H1 (cell line): Measurements from ENCODE around the gene PRRX2. TPM values are rescaled to one million over a fixed set of nuclear protein-coding genes. Genes with fewer than 3 reads are reported as not detected.

ENCODE experiments used
- CTCF ChIA-PET: fragments of 300-600 bp; sonication (Branson Sonifier 250); formaldehyde crosslinking; loops from one replicate; lab custom pipeline; 2021; ENCODE audit not compliant: partially characterized antibody; lab: Charles Lee
- POLR2A ChIA-PET: fragments of 300-600 bp; sonication (Branson Sonifier 250); formaldehyde crosslinking; loops from one replicate; lab custom pipeline; 2021; ENCODE audit warnings: inconsistent platforms; ENCODE audit not compliant: partially characterized antibody; lab: Charles Lee
- DNase-seq, 2 experiments: peaks; one replicate each; pipeline versions ENCODE4 v3.0.0 to v3.0.0-alpha.2; 2010 to 2022; ENCODE audit warnings: low spot score in 2 of 2, low read depth in 1 of 2, mixed read lengths in 1 of 2
- FAIRE-seq: peaks from 2 replicates; lab custom pipeline; 2011; peaks lifted over from hg19 to GRCh38; lab: Jason Lieb, UNC
- H2AFZ ChIP-seq: 2 replicates; pipeline ENCODE4 v1.8.1; 2012; ENCODE audit warnings: low read length, inconsistent platforms
- H2AK5ac ChIP-seq: 2 replicates; pipeline ENCODE4 v1.6.1; 2013; ENCODE audit warnings: low read depth, low read length
- H2BK120ac ChIP-seq: replicated peaks from 2 replicates; pipeline ENCODE3; 2013; ENCODE audit warnings: low read depth, low read length, inconsistent platforms
- H2BK12ac ChIP-seq: 2 replicates; pipeline ENCODE4 v1.6.1; 2013; ENCODE audit warnings: low read depth, low read length
- H2BK15ac ChIP-seq: 2 replicates; pipeline ENCODE4 v1.6.1; 2013; ENCODE audit warnings: low read length
- H2BK20ac ChIP-seq: 2 replicates; pipeline ENCODE4 v1.6.1; 2013; ENCODE audit warnings: low read length
- H2BK5ac ChIP-seq: 2 replicates; pipeline ENCODE4 v1.6.1; 2013; ENCODE audit warnings: low read depth, low read length
- H3K14ac ChIP-seq: 2 replicates; pipeline ENCODE4 v1.6.1; 2013; ENCODE audit warnings: inconsistent platforms; ENCODE audit not compliant: insufficient read length
- H3K18ac ChIP-seq: 2 replicates; pipeline ENCODE4 v1.6.1; 2013; ENCODE audit warnings: low read length; ENCODE audit errors: extremely low read depth
- H3K23ac ChIP-seq: 2 replicates; pipeline ENCODE4 v1.6.1; 2013; ENCODE audit warnings: inconsistent platforms; ENCODE audit not compliant: insufficient read length
- H3K23me2 ChIP-seq: 2 replicates; pipeline ENCODE4 v1.6.1; 2013; ENCODE audit warnings: low read depth, low read length
- H3K27ac ChIP-seq: 2 replicates; pipeline ENCODE4 v1.6.1; 2011; ENCODE audit warnings: low read depth, low read length, inconsistent platforms
- H3K27me3 ChIP-seq, 4 experiments: replicated peaks in 1 of 4; 1 replicate in 1 of 4; 2 replicates in 3 of 4; pipeline versions ENCODE4 v1.6.1 to v1.8.1; 2011 to 2013; ENCODE audit warnings: low read length in 3 of 4, mild to moderate bottlenecking in 3 of 4, inconsistent platforms in 2 of 4, mixed read lengths in 2 of 4, moderate library complexity in 1 of 4; ENCODE audit not compliant: control insufficient read depth in 3 of 4, insufficient read depth in 3 of 4; ENCODE audit errors: extremely low read depth in 1 of 4
- H3K36me3 ChIP-seq, 4 experiments: 2 replicates each; pipeline versions ENCODE4 v1.6.1 to v1.8.1; 2011 to 2013; ENCODE audit warnings: mild to moderate bottlenecking in 4 of 4, low read length in 3 of 4, moderate library complexity in 2 of 4, control low read depth in 1 of 4, inconsistent platforms in 1 of 4; ENCODE audit not compliant: insufficient read depth in 4 of 4, control insufficient read depth in 2 of 4
- H3K4ac ChIP-seq: replicated peaks from 2 replicates; pipeline ENCODE3; 2013; ENCODE audit warnings: low read length, low read depth, mixed read lengths, inconsistent platforms; ENCODE audit not compliant: insufficient read length
- H3K4me1 ChIP-seq, 4 experiments: replicated peaks in 1 of 4; 1 replicate in 1 of 4; 2 replicates in 3 of 4; pipeline versions ENCODE4 v1.6.1 to v1.8.1; 2011 to 2013; ENCODE audit warnings: low read length in 3 of 4, inconsistent platforms in 2 of 4, mixed read lengths in 1 of 4; ENCODE audit not compliant: insufficient read depth in 4 of 4, control insufficient read depth in 3 of 4
- H3K4me2 ChIP-seq, 2 experiments: 2 replicates each; pipeline versions ENCODE4 v1.6.1 to v1.8.1; 2011 to 2013; ENCODE audit warnings: low read depth in 2 of 2, low read length in 2 of 2, control low read depth in 1 of 2, inconsistent platforms in 1 of 2, mild to moderate bottlenecking in 1 of 2; ENCODE audit not compliant: insufficient read depth in 1 of 2
- H3K4me3 ChIP-seq, 4 experiments: fragments of 200-600, 300-600 bp in 1 of 4; sonication (generic), shearing (Covaris generic), sonication (Bioruptor Twin) in 1 of 4; 2 replicates each; pipeline versions ENCODE4 v1.5.1 to v1.8.1; 2011 to 2016; ENCODE audit warnings: low read length in 4 of 4, low read depth in 3 of 4, control low read depth in 2 of 4, inconsistent platforms in 2 of 4, mild to moderate bottlenecking in 2 of 4, mixed read lengths in 1 of 4, moderate library complexity in 1 of 4; ENCODE audit not compliant: insufficient read depth in 2 of 4; ENCODE audit errors: extremely low read depth in 1 of 4
- H3K56ac ChIP-seq: replicated peaks from 2 replicates; pipeline ENCODE3; 2013; ENCODE audit warnings: low read depth, mild to moderate bottlenecking, mixed read lengths, low read length, inconsistent platforms; ENCODE audit not compliant: insufficient read length
- H3K79me1 ChIP-seq: 2 replicates; pipeline ENCODE4 v1.6.1; 2013; ENCODE audit warnings: low read depth, low read length, control low read depth
- H3K79me2 ChIP-seq, 2 experiments: 2 replicates each; pipeline versions ENCODE4 v1.6.1 to v1.8.1; 2012 to 2013; ENCODE audit warnings: low read length in 2 of 2, mild to moderate bottlenecking in 2 of 2, inconsistent platforms in 1 of 2; ENCODE audit not compliant: insufficient read depth in 2 of 2, control insufficient read depth in 1 of 2
- H3K9ac ChIP-seq, 4 experiments: replicated peaks in 1 of 4; 1 replicate in 1 of 4; 2 replicates in 3 of 4; pipeline versions ENCODE4 v1.6.1 to v1.8.1; 2011 to 2013; ENCODE audit warnings: low read depth in 3 of 4, low read length in 3 of 4, control low read depth in 2 of 4, mild to moderate bottlenecking in 2 of 4, moderate library complexity in 2 of 4, inconsistent platforms in 1 of 4; ENCODE audit errors: extremely low read depth in 1 of 4
- H3K9me3 ChIP-seq, 2 experiments: 2 replicates each; pipeline versions ENCODE4 v1.6.1 to v1.8.1; 2012 to 2013; ENCODE audit warnings: mild to moderate bottlenecking in 2 of 2, moderate library complexity in 2 of 2, control low read depth in 1 of 2, inconsistent platforms in 1 of 2, low read depth in 1 of 2, low read length in 1 of 2, mixed read lengths in 1 of 2; ENCODE audit not compliant: insufficient read depth in 2 of 2
- H4K20me1 ChIP-seq, 2 experiments: replicated peaks in 1 of 2; 2 replicates each; pipeline versions ENCODE3 to v1.8.1; 2011 to 2013; ENCODE audit warnings: inconsistent platforms in 2 of 2, low read length in 2 of 2, mild to moderate bottlenecking in 1 of 2; ENCODE audit not compliant: insufficient read depth in 2 of 2, control insufficient read depth in 1 of 2
- H4K5ac ChIP-seq: 2 replicates; pipeline ENCODE4 v1.6.1; 2013; ENCODE audit warnings: low read length, low read depth, mixed read lengths, inconsistent platforms; ENCODE audit not compliant: insufficient read length
- H4K8ac ChIP-seq: 2 replicates; pipeline ENCODE4 v1.8.0; 2013; ENCODE audit warnings: mild to moderate bottlenecking, moderate library complexity, low read length, inconsistent platforms; ENCODE audit not compliant: insufficient read depth; ENCODE audit errors: extremely low read depth
- H4K91ac ChIP-seq: replicated peaks from 2 replicates; pipeline ENCODE3; 2013; ENCODE audit warnings: low read length, mixed read lengths, inconsistent platforms; ENCODE audit not compliant: insufficient read length
- BACH1 ChIP-seq: IDR thresholded peaks from 2 replicates; pipeline ENCODE4 v1.6.1; 2012; ENCODE audit warnings: low read length, improper control_type of control experiment
- GTF2F1 ChIP-seq: IDR thresholded peaks from 2 replicates; pipeline ENCODE4 v1.6.1; 2012; ENCODE audit warnings: low read depth, low read length, improper control_type of control experiment, borderline replicate concordance
- HDAC2 ChIP-seq, 2 experiments: fragments of 300-600 bp in 1 of 2; sonication (generic) in 1 of 2; IDR thresholded peaks; 2 replicates each; pipeline ENCODE4 v1.6.1; 2011 to 2012; ENCODE audit warnings: low read depth in 2 of 2, low read length in 2 of 2, mild to moderate bottlenecking in 2 of 2, moderate library complexity in 2 of 2, borderline replicate concordance in 1 of 2, inconsistent platforms in 1 of 2
- HDAC6 ChIP-seq: IDR thresholded peaks from one replicate; pipeline ENCODE4 v1.7.1; 2012; ENCODE audit warnings: low read depth, mild to moderate bottlenecking, inconsistent platforms, low read length, moderate library complexity
- JUN ChIP-seq: IDR thresholded peaks from 2 replicates; pipeline ENCODE4 v1.6.1; 2011; ENCODE audit warnings: low read depth, mild to moderate bottlenecking, improper control_type of control experiment, low read length
- KDM5A ChIP-seq: fragments of 200-600 bp; IDR thresholded peaks from 2 replicates; pipeline ENCODE4 v1.7.1; 2012; ENCODE audit warnings: mild to moderate bottlenecking, low read length, inconsistent platforms, mixed read lengths
- POLR2A ChIP-seq, 2 experiments: IDR thresholded peaks; 1 replicate in 1 of 2; 2 replicates in 1 of 2; pipeline ENCODE4 v1.6.1; 2011; ENCODE audit warnings: low read depth in 2 of 2, low read length in 2 of 2, mild to moderate bottlenecking in 2 of 2; ENCODE audit errors: control extremely low read depth in 1 of 2
- POLR2AphosphoS5 ChIP-seq: IDR thresholded peaks from 2 replicates; pipeline ENCODE4 v1.6.1; 2011; ENCODE audit warnings: low read depth, low read length
- RAD21 ChIP-seq, 2 experiments: IDR thresholded peaks in 1 of 2; conservative IDR thresholded peaks in 1 of 2; 2 replicates each; pipeline ENCODE4 v1.6.1; 2011; ENCODE audit warnings: low read depth in 2 of 2, low read length in 2 of 2, improper control_type of control experiment in 1 of 2, inconsistent platforms in 1 of 2, mild to moderate bottlenecking in 1 of 2, moderate library complexity in 1 of 2
- RNF2 ChIP-seq: fragments of 200-900, 300-1000 bp; sonication (generic); IDR thresholded peaks from 2 replicates; pipeline ENCODE4 v1.7.1; 2016; ENCODE audit warnings: borderline replicate concordance, low read depth, mild to moderate bottlenecking, antibody characterized with exemption, low read length; ENCODE audit not compliant: poor library complexity, severe bottlenecking; ENCODE audit errors: missing control alignments
- SIRT6 ChIP-seq: IDR thresholded peaks from one replicate; pipeline ENCODE4 v1.7.1; 2012; ENCODE audit warnings: low read length, inconsistent platforms
- WGBS, 2 experiments: shearing (Covaris generic) in 1 of 2; methylation state at CpG; one replicate each; pipeline versions ENCODE4 v1.1.6 to v1.1.7; 2013 to 2015; ENCODE audit warnings: low lambda C conversion rate in 2 of 2, mixed read lengths in 2 of 2, inconsistent platforms in 1 of 2, low coverage in 1 of 2, missing lambda C conversion rate in 1 of 2; ENCODE audit not compliant: insufficient replicate concordance in 2 of 2, insufficient coverage in 1 of 2, insufficient read length in 1 of 2; ENCODE audit errors: extremely low coverage in 1 of 2, missing lambda C conversion rate in 1 of 2; 5-methylcytosine and 5-hydroxymethylcytosine counted together
- polyA plus RNA-seq, 7 experiments: library from polyadenylated mRNA; depleted of rRNA in 3 of 7; stranded (reverse) in 5 of 7; unstranded in 2 of 7; fragments of >200 nt in 5 of 7; fragments of 200-250 nt in 2 of 7; gene quantifications; 1 replicate in 5 of 7; 2 replicates in 1 of 7; 4 replicates in 1 of 7; pipeline versions ENCODE4 v1.2.1 to v1.2.3, GENCODE V29; 2011 to 2013; ENCODE audit warnings: missing spikeins in 2 of 7, mixed read lengths in 2 of 7
- total RNA-seq: library from RNA; stranded (reverse); fragmentation: NEBNext Ultra II Directional; extraction: Animal tissue kit (Norgen Biotek cat#: 25700); gene quantifications from 2 replicates; pipeline ENCODE4 v1.2.1, GENCODE V29; 2021
- TF ChIP-seq, protein P1 (sequence below): IDR thresholded peaks from 2 replicates; pipeline ENCODE4 v1.6.1; 2012; ENCODE audit warnings: inconsistent platforms

The PRRX2 gene
- total and polyA plus RNA-seq, 2 of the 8 experiments (the other 6 are each of a cell fraction or from before 2014, with no cell fraction given): 5.8 to 9.2 TPM

GRCh38 chr9:129671519-129671918, 6.1 kb downstream of the PRRX2 start:
- no peak for FAIRE-seq
- CTCF ChIA-PET: interaction anchor here (0.9 to 1.4 kb wide), 2 partner anchors 54 to 56 kb away, joined by 3 to 4 read pairs; no protein-coding TSS in a partner anchor

More at GRCh38 chr9:129671519-129671918, 6.1 kb downstream of the PRRX2 start:
- Histone ChIP-seq H4K8ac (no peak overlapping the region), H3K14ac (no peak overlapping the region), H3K27me3 (peaks cover 0 to 3% (median 0%) of the 10 kb centered on the region in 4 experiments; a peak in 1 of 7 replicates), H3K4me1 (peaks cover 0 to 8% (median 4%) of the 10 kb centered on the region in 4 experiments; a peak in 5 of 7 replicates), H3K4me3 (no peak overlapping the region), H2BK20ac (no peak overlapping the region)
- TF ChIP-seq, protein P1, sequence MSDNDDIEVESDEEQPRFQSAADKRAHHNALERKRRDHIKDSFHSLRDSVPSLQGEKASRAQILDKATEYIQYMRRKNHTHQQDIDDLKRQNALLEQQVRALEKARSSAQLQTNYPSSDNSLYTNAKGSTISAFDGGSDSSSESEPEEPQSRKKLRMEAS: no peak
- no peak for TF ChIP-seq POLR2A (IDR thresholded peaks at IDR 0.05; ENCODE audit: control extremely low read depth in 1 of 2, low read depth in 2 of 2, low read length in 2 of 2)
- TF ChIP-seq JUN: no peak
- no peak for TF ChIP-seq RAD21 (IDR thresholded peaks at IDR 0.05 in 1 of 2, conservative IDR thresholded peaks at IDR 0.05 in 1 of 2; ENCODE audit: low read depth in 2 of 2, low read length in 2 of 2)
- no peak for TF ChIP-seq HDAC6
- TF ChIP-seq SIRT6: no peak
- TF ChIP-seq GTF2F1: no peak
- no peak for TF ChIP-seq KDM5A
- no peak for TF ChIP-seq POLR2AphosphoS5
- no peak for TF ChIP-seq RNF2
- no peak for TF ChIP-seq BACH1
- TF ChIP-seq HDAC2 (IDR thresholded peaks at IDR 0.05; ENCODE audit: borderline replicate concordance in 1 of 2, low read depth in 2 of 2, low read length in 2 of 2): no peak
- TF ChIP-seq, all 59 proteins: peak for 0
- Histone ChIP-seq H4K91ac (no peak overlapping the region), H2BK15ac (no peak overlapping the region), H2BK5ac (no peak overlapping the region), H2BK120ac (no peak overlapping the region), H3K56ac (no peak overlapping the region), H4K20me1 (no peaks in the 10 kb centered on the region), H3K23ac (no peak overlapping the region), H3K9ac (no peak overlapping the region), H2AFZ (no peak overlapping the region), H3K79me2 (no peaks in the 10 kb centered on the region), H3K36me3 (no peaks in the 10 kb centered on the region), H3K23me2 (no peaks in the 10 kb centered on the region), H3K4ac (no peak overlapping the region), H2AK5ac (no peak overlapping the region; the same call in 1 of the 2 replicates), H3K4me2 (no peak overlapping the region), H2BK12ac (0 out of 2 replicates have a peak overlapping the region, but pooled peaks have one; percentile 17), H3K27ac (no peak overlapping the region), H3K9me3 (no peaks in the 10 kb centered on the region), H3K79me1 (no peaks in the 10 kb centered on the region), H3K18ac (no peak overlapping the region; the same call in 1 of the 2 replicates), H4K5ac (no peak overlapping the region)
- no peak for DNase-seq
- WGBS, 2 experiments: 90% methylated on average over 7 of the region's 7 CpGs; no CpG with 5 or more reads in 1 of the 2 experiments
- POLR2A ChIA-PET: interaction anchor here (1.1 kb wide), 1 partner anchor 32 kb away, joined by 4 read pairs; no protein-coding TSS in a partner anchor
